ENCODE measurements around the gene TSR3.

Gene TSR3

GRCh38 chr16:1350691-1351090 is 987 bp downstream of the TSR3 start:
- peak overlapping the region; percentile 90 for H3K4me3 ChIP-seq (ENCODE audit: low read depth, low read length)
- POLR2A ChIA-PET, result no interaction called here
- CTCF ChIA-PET, result interaction anchor here (0.6 to 1.6 kb wide), 2 partner anchors 10 to 13 kb away, joined by 3 read pairs; no protein-coding TSS in a partner anchor
- TF ChIP-seq, protein P1, sequence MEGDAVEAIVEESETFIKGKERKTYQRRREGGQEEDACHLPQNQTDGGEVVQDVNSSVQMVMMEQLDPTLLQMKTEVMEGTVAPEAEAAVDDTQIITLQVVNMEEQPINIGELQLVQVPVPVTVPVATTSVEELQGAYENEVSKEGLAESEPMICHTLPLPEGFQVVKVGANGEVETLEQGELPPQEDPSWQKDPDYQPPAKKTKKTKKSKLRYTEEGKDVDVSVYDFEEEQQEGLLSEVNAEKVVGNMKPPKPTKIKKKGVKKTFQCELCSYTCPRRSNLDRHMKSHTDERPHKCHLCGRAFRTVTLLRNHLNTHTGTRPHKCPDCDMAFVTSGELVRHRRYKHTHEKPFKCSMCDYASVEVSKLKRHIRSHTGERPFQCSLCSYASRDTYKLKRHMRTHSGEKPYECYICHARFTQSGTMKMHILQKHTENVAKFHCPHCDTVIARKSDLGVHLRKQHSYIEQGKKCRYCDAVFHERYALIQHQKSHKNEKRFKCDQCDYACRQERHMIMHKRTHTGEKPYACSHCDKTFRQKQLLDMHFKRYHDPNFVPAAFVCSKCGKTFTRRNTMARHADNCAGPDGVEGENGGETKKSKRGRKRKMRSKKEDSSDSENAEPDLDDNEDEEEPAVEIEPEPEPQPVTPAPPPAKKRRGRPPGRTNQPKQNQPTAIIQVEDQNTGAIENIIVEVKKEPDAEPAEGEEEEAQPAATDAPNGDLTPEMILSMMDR (IDR thresholded peaks at IDR 0.05; ENCODE audit: insufficient read depth, low read length, missing control alignments), result no peak
- no peak for DNase-seq (ENCODE audit: low read depth, low spot score)

GRCh38 chr16:1349951-1350350 is 1.7 kb downstream of the TSR3 start:
- TF ChIP-seq, protein P1 (IDR thresholded peaks at IDR 0.05; ENCODE audit: insufficient read depth, low read length, missing control alignments), result no peak
- no peak overlapping the region for H3K4me3 ChIP-seq (ENCODE audit: low read depth, low read length)
- CTCF ChIA-PET, result interaction anchor here (1.0 kb wide), 1 partner anchor 34 kb away, joined by 3 read pairs; no protein-coding TSS in a partner anchor

DNA sequence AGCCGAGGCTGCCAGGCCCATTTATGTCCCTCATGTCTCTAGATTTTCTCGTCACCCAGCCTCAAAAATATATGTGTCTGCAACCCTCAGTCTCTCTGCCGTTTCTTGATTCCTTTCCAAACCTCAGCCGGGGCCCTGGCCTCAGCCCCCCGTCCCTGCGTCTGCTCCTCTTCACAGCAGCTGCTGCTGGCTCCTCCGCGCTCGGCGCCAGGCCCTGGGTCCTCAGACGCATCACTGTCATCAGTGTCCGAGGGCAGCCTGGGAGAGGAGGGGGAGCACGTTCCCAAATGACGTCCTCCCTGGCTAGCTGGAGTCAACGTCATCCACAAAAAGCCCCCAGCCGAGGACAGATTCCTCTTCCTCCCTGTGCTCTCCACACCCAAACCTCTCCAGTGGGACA is 2.3 kb downstream of the TSR3 start:
- POLR2A ChIA-PET, result no interaction called here
- DNase-seq (ENCODE audit: low read depth, low spot score), result no peak
- H3K4me3 ChIP-seq (ENCODE audit: low read depth, low read length), result no peak overlapping the region
- CTCF ChIA-PET, result interaction anchor here (1.0 kb wide), 1 partner anchor 33 kb away, joined by 3 read pairs; no protein-coding TSS in a partner anchor
- TF ChIP-seq, protein P1 (IDR thresholded peaks at IDR 0.05; ENCODE audit: insufficient read depth, low read length, missing control alignments), result no peak

More at GRCh38 chr16:1349951-1350350, 1.7 kb downstream of the TSR3 start:
- no peak for DNase-seq (ENCODE audit: low read depth, low spot score)
- POLR2A ChIA-PET, result no interaction called here

DNA sequence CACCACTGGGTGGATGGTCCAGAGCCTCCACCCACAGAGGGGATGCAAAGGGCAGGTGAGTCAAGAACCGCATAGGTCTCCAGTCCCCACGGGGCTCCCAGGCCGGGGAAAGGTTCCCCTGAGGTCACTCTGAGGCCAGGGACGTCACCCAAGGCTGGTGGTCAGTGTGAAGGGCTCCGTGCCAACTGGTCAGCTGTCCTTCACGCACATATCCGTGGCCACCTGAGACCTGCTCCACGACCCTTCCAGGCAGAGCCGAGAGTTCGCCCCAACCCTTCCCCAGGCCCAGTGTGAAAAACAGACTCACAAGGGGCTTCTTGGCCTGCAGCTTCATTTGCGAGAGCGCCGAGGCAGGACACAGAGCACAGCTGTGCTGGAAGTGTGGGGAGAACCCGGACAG is 2.8 kb downstream of the TSR3 start:
- H3K4me3 ChIP-seq (ENCODE audit: low read depth, low read length), result no peak overlapping the region
- no peak for DNase-seq (ENCODE audit: low read depth, low spot score)
- POLR2A ChIA-PET, result interaction anchor here (0.7 kb wide), 1 partner anchor 32 kb away, joined by 3 read pairs; no protein-coding TSS in a partner anchor
- CTCF ChIA-PET, result no interaction called here
- TF ChIP-seq, protein P1 (IDR thresholded peaks at IDR 0.05; ENCODE audit: insufficient read depth, low read length, missing control alignments), result no peak

DNA sequence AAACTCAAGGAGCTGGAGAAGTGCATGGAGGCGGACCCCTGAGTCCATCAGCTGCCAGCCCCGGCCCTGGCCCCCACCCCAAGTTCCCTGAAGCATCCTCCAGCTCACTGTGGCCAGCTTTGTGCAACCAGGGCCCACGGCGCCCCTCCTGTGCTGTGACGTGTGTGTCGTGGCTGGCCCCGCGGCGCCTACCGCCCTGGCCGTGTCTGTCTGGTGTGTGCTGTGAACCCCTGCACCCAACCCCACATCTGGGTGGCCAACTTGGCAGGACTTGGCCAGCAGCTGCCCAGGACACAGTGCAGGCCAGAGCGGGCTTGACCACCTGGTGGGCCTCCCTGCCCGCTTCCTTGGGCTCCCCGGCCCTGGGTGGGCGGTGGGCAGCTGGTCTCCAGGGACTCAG is 3.2 kb downstream of the TSR3 start:
- H3K4me3 ChIP-seq (ENCODE audit: low read depth, low read length), result no peak overlapping the region
- TF ChIP-seq, protein P1 (IDR thresholded peaks at IDR 0.05; ENCODE audit: insufficient read depth, low read length, missing control alignments), result no peak
- DNase-seq (ENCODE audit: low read depth, low spot score), result no peak
- ChIA-PET POLR2A (interaction anchor here (0.7 kb wide), 1 partner anchor 31 kb away, joined by 3 read pairs; no protein-coding TSS in a partner anchor), CTCF (no interaction called here)

DNA sequence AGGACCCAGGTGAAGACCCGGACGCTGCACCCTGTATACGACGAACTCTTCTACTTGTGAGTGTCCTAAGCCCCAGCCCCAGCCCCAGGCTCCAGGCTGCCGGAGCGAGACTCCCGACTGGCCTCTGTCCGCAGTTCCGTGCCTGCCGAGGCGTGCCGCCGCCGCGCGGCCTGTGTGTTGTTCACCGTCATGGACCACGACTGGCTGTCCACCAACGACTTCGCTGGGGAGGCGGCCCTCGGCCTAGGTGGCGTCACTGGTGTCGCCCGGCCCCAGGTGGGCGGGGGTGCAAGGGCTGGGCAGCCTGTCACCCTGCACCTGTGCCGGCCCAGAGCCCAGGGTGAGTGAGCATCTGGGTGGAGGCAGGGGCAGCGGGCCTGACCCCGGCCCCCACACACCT is 3.7 kb downstream of the TSR3 start:
- DNase-seq (ENCODE audit: low read depth, low spot score), result no peak
- CTCF ChIA-PET, result no interaction called here
- POLR2A ChIA-PET, result no interaction called here
- TF ChIP-seq, protein P1 (IDR thresholded peaks at IDR 0.05; ENCODE audit: insufficient read depth, low read length, missing control alignments), result no peak
- H3K4me3 ChIP-seq (ENCODE audit: low read depth, low read length), result no peak overlapping the region

All from AG04449 (cell line).